Measurements from ENCODE around the gene MARCHF10.

DNA sequence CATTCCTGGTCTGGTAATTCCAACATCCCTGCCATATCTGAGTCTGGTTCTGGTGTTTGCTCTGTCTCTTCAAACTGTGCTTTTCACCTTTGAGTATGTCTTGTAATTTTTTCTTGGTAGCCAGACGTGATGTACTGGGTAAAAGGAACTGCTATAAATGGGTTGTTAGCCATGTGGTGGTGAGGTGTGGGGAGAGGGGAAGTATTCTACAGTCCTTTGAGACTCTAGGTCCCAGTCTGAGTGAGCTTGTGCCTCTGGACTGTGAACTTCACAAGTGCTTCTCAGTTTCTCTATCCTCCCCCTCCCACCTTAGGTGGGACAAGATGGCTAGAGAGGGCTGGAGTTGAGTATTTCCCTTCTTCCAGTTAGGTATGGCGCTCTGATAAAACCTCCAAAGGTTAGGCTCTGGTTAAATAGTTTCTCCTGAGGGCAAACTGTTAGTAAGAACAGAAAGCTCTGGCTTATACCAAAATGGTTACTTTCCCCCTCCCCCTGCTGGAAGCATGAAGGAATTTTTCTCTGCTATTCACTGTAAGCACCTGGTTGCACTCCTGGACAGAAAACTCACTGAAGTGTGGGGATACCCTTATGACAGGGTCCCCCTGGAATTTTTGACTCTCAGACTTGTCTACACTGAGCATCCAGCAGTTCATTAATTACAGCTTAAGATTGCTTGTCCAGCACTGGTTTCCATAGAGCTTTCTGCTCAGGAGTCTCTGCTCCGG is 87.8 kb downstream of the MARCHF10 start:
- peak in 1 of 2 donors; percentile 24 for TF ChIP-seq CTCF (conservative IDR thresholded peaks at IDR 0.05 in 1 of 2, IDR thresholded peaks at IDR 0.05 in 1 of 2; ENCODE audit: low read depth in 1 of 2, low read length in 2 of 2)
- TF ChIP-seq EZH2 (IDR thresholded peaks at IDR 0.05; ENCODE audit: low read length, missing control alignments), result no peak

Data from fibroblast of lung (primary cell).